ENCODE measurements around the gene HIVEP3. TPM values are rescaled to one million over a fixed set of nuclear protein-coding genes. Genes with fewer than 3 reads are reported as not detected.

HIVEP3 gene
- total RNA-seq, 1 experiment from 2014 or later = 3.1 TPM

DNA sequence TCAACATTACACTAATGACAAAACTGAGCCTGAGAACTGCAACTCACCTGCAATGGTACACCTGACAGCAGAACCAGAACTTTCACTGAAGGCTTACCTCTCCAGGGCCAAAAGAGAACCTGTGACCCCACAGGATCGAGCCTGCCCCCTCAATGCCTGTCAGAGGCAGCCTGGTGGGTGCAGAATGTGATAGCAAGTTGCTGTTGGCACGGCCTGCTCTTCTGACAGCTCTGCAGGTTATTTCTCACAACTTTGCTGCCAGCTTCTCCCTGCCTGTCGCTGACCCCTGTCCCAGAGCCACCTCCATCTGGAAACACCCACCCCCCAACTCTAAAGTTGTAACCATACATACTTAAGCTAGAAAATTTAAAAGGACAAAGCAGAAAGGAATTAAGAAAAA is 35.2 kb downstream of the HIVEP3 start:
- H3K27ac ChIP-seq (ENCODE audit: low read depth, low read length, poor library complexity, severe bottlenecking) = no peak overlapping the region
- H3K4me3 ChIP-seq (ENCODE audit: low read depth, low read length, poor library complexity, severe bottlenecking) = no peak overlapping the region
- H3K9me3 ChIP-seq (ENCODE audit: low read depth, low read length, poor library complexity, severe bottlenecking) = no peaks in the 10 kb centered on the region
- ChIA-PET POLR2A (ENCODE audit: low non-redundant PET) (no interaction called here), CTCF (no interaction called here)
- no peaks in the 10 kb centered on the region for H3K36me3 ChIP-seq (ENCODE audit: insufficient read depth, low read length, poor library complexity, severe bottlenecking)
- H3K27me3 ChIP-seq (replicated peaks; ENCODE audit: insufficient read depth, low read depth, low read length, poor library complexity) = no peaks in the 10 kb centered on the region
- BruUV-seq (replicated peaks) = no TSS peak
- TF ChIP-seq EZH2 (IDR thresholded peaks at IDR 0.05; ENCODE audit: borderline replicate concordance, low read depth, low read length, poor library complexity, severe bottlenecking) = no peak
- TF ChIP-seq, protein P1, sequence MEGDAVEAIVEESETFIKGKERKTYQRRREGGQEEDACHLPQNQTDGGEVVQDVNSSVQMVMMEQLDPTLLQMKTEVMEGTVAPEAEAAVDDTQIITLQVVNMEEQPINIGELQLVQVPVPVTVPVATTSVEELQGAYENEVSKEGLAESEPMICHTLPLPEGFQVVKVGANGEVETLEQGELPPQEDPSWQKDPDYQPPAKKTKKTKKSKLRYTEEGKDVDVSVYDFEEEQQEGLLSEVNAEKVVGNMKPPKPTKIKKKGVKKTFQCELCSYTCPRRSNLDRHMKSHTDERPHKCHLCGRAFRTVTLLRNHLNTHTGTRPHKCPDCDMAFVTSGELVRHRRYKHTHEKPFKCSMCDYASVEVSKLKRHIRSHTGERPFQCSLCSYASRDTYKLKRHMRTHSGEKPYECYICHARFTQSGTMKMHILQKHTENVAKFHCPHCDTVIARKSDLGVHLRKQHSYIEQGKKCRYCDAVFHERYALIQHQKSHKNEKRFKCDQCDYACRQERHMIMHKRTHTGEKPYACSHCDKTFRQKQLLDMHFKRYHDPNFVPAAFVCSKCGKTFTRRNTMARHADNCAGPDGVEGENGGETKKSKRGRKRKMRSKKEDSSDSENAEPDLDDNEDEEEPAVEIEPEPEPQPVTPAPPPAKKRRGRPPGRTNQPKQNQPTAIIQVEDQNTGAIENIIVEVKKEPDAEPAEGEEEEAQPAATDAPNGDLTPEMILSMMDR (conservative IDR thresholded peaks at IDR 0.05; ENCODE audit: low read depth, low read length) = no peak
- intact Hi-C loops (cut with micrococcal nuclease; ENCODE audit: unreplicated experiment) = no loop called here
- DNase-seq (ENCODE audit: low spot score) = no peak
- H3K4me1 ChIP-seq (ENCODE audit: insufficient read depth, low read length, poor library complexity, severe bottlenecking) = no peaks in the 10 kb centered on the region

DNA sequence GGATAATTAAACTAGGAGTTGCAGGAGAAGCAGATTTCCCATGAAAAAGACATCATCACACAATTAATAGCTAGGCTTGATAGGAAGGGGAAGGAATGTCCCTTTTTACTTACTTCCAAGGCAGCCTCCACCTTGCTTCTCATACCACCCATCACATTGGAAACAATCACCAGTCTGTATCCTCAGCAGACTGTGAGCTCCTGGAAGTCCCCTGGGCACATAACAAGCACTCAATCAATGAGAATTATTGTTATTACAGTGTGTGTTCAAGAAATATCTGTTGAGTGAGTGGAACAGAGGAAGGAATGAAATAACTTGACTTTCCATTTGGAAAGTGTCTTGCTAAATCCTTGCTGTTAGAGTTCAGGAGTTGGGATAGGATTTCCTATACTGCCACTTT is 36.2 kb downstream of the HIVEP3 start:
- BruUV-seq (replicated peaks) = no TSS peak
- TF ChIP-seq, protein P1 (conservative IDR thresholded peaks at IDR 0.05; ENCODE audit: low read depth, low read length) = no peak
- no peak for TF ChIP-seq EZH2 (IDR thresholded peaks at IDR 0.05; ENCODE audit: borderline replicate concordance, low read depth, low read length, poor library complexity, severe bottlenecking)
- intact Hi-C loops (cut with micrococcal nuclease; ENCODE audit: unreplicated experiment) = no loop called here
- DNase-seq (ENCODE audit: low spot score) = no peak
- ChIA-PET POLR2A (ENCODE audit: low non-redundant PET) (no interaction called here), CTCF (no interaction called here)
- H3K27ac ChIP-seq (ENCODE audit: low read depth, low read length, poor library complexity, severe bottlenecking) = no peak overlapping the region
- H3K9me3 ChIP-seq (ENCODE audit: low read depth, low read length, poor library complexity, severe bottlenecking) = no peaks in the 10 kb centered on the region
- H3K36me3 ChIP-seq (ENCODE audit: insufficient read depth, low read length, poor library complexity, severe bottlenecking) = no peaks in the 10 kb centered on the region
- no peaks in the 10 kb centered on the region for H3K4me1 ChIP-seq (ENCODE audit: insufficient read depth, low read length, poor library complexity, severe bottlenecking)
- no peaks in the 10 kb centered on the region for H3K27me3 ChIP-seq (replicated peaks; ENCODE audit: insufficient read depth, low read depth, low read length, poor library complexity)
- H3K4me3 ChIP-seq (ENCODE audit: low read depth, low read length, poor library complexity, severe bottlenecking) = no peak overlapping the region

DNA sequence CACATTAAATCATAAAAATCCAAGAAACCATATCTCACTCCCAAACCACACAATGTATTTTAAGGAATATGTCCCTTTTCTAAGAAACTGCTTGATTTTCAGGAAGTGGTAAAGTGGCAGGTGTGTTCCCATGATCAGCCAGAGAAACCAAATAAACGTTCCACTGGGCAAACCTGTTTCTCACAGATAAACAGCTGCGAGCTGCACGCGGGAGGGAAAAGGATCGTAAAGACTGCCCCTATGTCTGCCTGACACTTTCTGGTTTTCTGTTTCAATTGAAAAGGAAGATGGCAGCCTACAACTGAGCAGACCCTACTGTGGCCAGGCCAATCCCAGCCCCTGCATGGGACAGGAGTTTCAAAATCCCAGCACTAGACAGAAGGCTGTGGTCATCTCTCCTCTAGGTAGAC is 36.6 kb downstream of the HIVEP3 start:
- H3K27ac ChIP-seq (ENCODE audit: low read depth, low read length, poor library complexity, severe bottlenecking) = no peak overlapping the region
- no peaks in the 10 kb centered on the region for H3K27me3 ChIP-seq (replicated peaks; ENCODE audit: insufficient read depth, low read depth, low read length, poor library complexity)
- no TSS peak for BruUV-seq (replicated peaks)
- no peaks in the 10 kb centered on the region for H3K9me3 ChIP-seq (ENCODE audit: low read depth, low read length, poor library complexity, severe bottlenecking)
- no peaks in the 10 kb centered on the region for H3K4me1 ChIP-seq (ENCODE audit: insufficient read depth, low read length, poor library complexity, severe bottlenecking)
- no peak overlapping the region for H3K4me3 ChIP-seq (ENCODE audit: low read depth, low read length, poor library complexity, severe bottlenecking)
- no peaks in the 10 kb centered on the region for H3K36me3 ChIP-seq (ENCODE audit: insufficient read depth, low read length, poor library complexity, severe bottlenecking)
- DNase-seq (ENCODE audit: low spot score) = no peak
- no peak for TF ChIP-seq EZH2 (IDR thresholded peaks at IDR 0.05; ENCODE audit: borderline replicate concordance, low read depth, low read length, poor library complexity, severe bottlenecking)
- TF ChIP-seq, protein P1 (conservative IDR thresholded peaks at IDR 0.05; ENCODE audit: low read depth, low read length) = no peak
- intact Hi-C loops (cut with micrococcal nuclease; ENCODE audit: unreplicated experiment) = no loop called here
- POLR2A ChIA-PET (ENCODE audit: low non-redundant PET) = no interaction called here
- CTCF ChIA-PET = no interaction called here
